ENCODE results near the gene HSD17B4.
"Not testable (repeated sequence)": the region's sequence is repeated elsewhere in the genome, so short reads cannot be mapped to it uniquely, and the experiment has no call there.

Gene HSD17B4

DNA sequence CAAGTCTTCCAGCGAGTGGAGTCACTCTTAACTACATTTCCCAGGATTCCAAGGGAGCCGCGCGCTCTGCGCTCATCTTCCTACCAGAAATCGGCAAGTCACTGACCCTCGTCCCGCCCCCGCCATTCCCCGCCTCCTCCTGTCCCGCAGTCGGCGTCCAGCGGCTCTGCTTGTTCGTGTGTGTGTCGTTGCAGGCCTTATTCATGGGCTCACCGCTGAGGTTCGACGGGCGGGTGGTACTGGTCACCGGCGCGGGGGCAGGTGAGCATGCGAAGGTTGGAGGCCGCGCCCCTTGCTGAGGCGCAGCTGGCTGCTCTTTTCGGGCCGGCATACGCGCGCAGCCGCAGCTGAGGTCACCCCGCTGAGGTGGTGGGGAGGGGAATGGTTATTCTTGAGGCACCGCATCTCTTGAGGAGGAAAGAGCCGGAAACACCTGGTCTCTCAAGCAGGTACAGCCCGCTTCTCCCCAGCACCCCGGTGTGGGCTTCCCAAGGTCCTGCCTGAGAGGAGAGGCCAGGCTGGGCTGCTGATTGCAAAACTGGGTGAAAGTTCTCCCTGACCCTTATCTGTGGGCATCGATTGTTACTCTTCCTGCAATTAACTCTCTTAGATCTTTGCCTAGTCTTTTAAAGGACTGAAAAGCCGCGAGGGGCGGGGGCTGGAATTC is at the start of gene HSD17B4:
HSD17B4 (plus strand) TSS at position 125 of the 667 bp plus-strand sequence; CDS start at position 204, 79 bp downstream.
- H3K4me3 ChIP-seq (ENCODE audit: low read length), result peak within 1 kb of the TSS; percentile 58
- H3K9me3 ChIP-seq (ENCODE audit: control insufficient read depth, low read length), result no peaks in the 10 kb centered on the region
- H3K27me3 ChIP-seq (ENCODE audit: control insufficient read depth, insufficient read depth, low read length), result no peaks in the 10 kb centered on the region
- H3K9ac ChIP-seq (ENCODE audit: low read length), result peak within 1 kb of the TSS; percentile 75
- no peaks in the 10 kb centered on the region for H3K36me3 ChIP-seq (ENCODE audit: control insufficient read depth, insufficient read depth, low read length)
- no peaks in the 10 kb centered on the region for H3K4me1 ChIP-seq (ENCODE audit: control insufficient read depth, insufficient read depth, low read length)

DNA sequence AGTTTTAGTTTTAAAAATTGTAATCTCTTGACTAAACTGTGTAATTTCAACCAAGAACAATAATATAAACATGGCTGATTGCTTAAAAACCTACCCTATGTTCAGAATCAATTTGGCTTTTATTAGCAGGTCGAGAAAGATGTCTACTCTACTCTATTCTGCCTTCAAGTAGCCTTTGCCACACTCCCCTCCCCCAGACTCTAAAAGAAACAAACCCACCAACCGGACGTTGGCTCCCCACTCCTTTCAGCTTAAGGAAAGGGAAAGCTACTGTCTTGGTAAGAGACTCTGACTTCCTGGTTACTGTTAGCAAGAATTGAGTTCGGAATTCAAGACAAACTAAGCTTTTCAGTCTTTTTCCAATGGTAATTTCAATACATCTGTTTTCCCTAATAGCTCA is 49.7 kb upstream of the HSD17B4 start:
- Histone ChIP-seq H3K4me1 (ENCODE audit: control insufficient read depth, insufficient read depth, low read length) (peaks cover 17% of the 10 kb centered on the region), H3K9ac (ENCODE audit: low read length) (no peak overlapping the region), H3K4me3 (ENCODE audit: low read length) (no peak overlapping the region), H3K27me3 (ENCODE audit: control insufficient read depth, insufficient read depth, low read length) (no peaks in the 10 kb centered on the region), H3K9me3 (ENCODE audit: control insufficient read depth, low read length) (no peaks in the 10 kb centered on the region), H3K36me3 (ENCODE audit: control insufficient read depth, insufficient read depth, low read length) (no peaks in the 10 kb centered on the region)

DNA sequence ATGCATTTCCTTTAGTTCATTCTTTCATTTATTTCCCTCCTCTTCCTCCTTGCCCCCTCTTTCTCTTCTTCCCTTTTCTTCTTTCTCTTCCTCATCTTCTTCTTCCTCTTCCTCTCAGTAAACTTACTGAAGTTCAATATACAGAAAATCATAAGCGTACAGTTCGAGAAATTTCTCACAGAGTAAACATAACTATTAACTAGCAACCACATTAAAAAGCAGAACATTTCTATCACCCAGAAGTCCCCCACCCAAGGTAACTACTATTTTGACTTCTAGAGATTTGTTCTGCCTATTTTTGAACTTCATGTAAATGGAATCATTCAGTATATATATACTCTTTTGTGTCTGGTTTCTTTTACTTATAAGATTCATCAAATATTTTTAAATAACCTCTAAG is 48.3 kb upstream of the HSD17B4 start:
- Histone ChIP-seq H3K4me1 (ENCODE audit: control insufficient read depth, insufficient read depth, low read length) (peaks cover 11% of the 10 kb centered on the region), H3K9ac (ENCODE audit: low read length) (no peak overlapping the region), H3K36me3 (ENCODE audit: control insufficient read depth, insufficient read depth, low read length) (no peaks in the 10 kb centered on the region)

GRCh38 chr5:119405419-119405818 is 46.9 kb upstream of the HSD17B4 start:
- H3K27me3 ChIP-seq (ENCODE audit: control insufficient read depth, insufficient read depth, low read length), result no peaks in the 10 kb centered on the region
- H3K9me3 ChIP-seq (ENCODE audit: control insufficient read depth, low read length), result no peaks in the 10 kb centered on the region
- H3K4me1 ChIP-seq (ENCODE audit: control insufficient read depth, insufficient read depth, low read length), result peaks cover under 1% of the 10 kb centered on the region
- H3K9ac ChIP-seq (ENCODE audit: low read length), result no peak overlapping the region
- no peaks in the 10 kb centered on the region for H3K36me3 ChIP-seq (ENCODE audit: control insufficient read depth, insufficient read depth, low read length)
- no peak overlapping the region for H3K4me3 ChIP-seq (ENCODE audit: low read length)

More for the DNA sequence above, 48.3 kb upstream of the HSD17B4 start:
- Histone ChIP-seq H3K27me3 (ENCODE audit: control insufficient read depth, insufficient read depth, low read length) (no peaks in the 10 kb centered on the region), H3K4me3 (ENCODE audit: low read length) (no peak overlapping the region), H3K9me3 (ENCODE audit: control insufficient read depth, low read length) (no peaks in the 10 kb centered on the region)

- Histone ChIP-seq H3K27me3 (ENCODE audit: control insufficient read depth, insufficient read depth, low read length) (no peaks in the 10 kb centered on the region), H3K36me3 (ENCODE audit: control insufficient read depth, insufficient read depth, low read length) (no peaks in the 10 kb centered on the region), H3K4me1 (ENCODE audit: control insufficient read depth, insufficient read depth, low read length) (peaks cover 11% of the 10 kb centered on the region)
These were observed 45.7 kb upstream of the HSD17B4 start for GRCh38 chr5:119406551-119407110.

GRCh38 chr5:119409235-119409815 is 43.0 kb upstream of the HSD17B4 start:
- Histone ChIP-seq H3K9me3 (ENCODE audit: control insufficient read depth, low read length) (no peaks in the 10 kb centered on the region), H3K27me3 (ENCODE audit: control insufficient read depth, insufficient read depth, low read length) (no peaks in the 10 kb centered on the region), H3K9ac (ENCODE audit: low read length) (no peak overlapping the region), H3K4me3 (ENCODE audit: low read length) (no peak overlapping the region), H3K36me3 (ENCODE audit: control insufficient read depth, insufficient read depth, low read length) (no peaks in the 10 kb centered on the region), H3K4me1 (ENCODE audit: control insufficient read depth, insufficient read depth, low read length) (peaks cover 24% of the 10 kb centered on the region)

More at GRCh38 chr5:119406551-119407110, 45.7 kb upstream of the HSD17B4 start:
- no peak overlapping the region for H3K4me3 ChIP-seq (ENCODE audit: low read length)
- H3K9me3 ChIP-seq (ENCODE audit: control insufficient read depth, low read length), result no peaks in the 10 kb centered on the region
- H3K9ac ChIP-seq (ENCODE audit: low read length), result no peak overlapping the region

DNA sequence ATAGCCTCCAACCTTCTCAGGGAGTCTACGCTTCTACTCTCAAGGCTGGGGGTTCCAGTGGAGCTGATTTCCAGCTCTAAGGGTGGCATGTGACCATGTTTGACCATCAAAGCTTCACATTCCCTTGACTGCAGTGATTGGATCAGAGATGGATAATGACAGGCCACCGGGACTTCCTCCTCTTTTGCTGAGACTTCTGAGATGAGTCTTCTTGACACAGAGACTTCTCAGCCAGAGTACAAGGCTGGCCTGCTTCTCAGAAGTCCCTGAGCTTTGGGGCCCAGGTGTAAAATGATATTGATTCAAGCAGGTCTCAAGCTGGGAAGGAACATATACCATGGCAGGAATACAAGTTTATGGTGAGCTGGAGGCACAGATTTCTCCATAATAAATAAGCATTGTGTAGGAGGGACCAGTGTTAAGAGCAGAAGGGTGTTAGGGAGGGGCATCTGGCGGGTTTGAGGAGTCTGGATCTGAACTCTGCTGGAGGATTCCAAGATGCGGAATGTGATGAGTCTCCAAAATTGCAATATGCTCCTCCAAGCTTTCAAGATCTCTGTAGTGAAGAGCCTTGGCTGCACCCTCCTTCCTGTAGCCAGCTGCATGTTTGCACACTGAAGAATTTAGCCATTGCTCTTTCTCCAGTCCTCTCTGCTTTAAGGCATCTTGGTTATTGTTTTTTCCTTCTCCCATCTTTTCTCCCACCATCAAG is 41.7 kb upstream of the HSD17B4 start:
- peaks cover 24% of the 10 kb centered on the region for H3K4me1 ChIP-seq (ENCODE audit: control insufficient read depth, insufficient read depth, low read length)
- H3K4me3 ChIP-seq (ENCODE audit: low read length), result no peak overlapping the region
- no peak overlapping the region for H3K9ac ChIP-seq (ENCODE audit: low read length)
- H3K27me3 ChIP-seq (ENCODE audit: control insufficient read depth, insufficient read depth, low read length), result no peaks in the 10 kb centered on the region
- no peaks in the 10 kb centered on the region for H3K9me3 ChIP-seq (ENCODE audit: control insufficient read depth, low read length)
- no peaks in the 10 kb centered on the region for H3K36me3 ChIP-seq (ENCODE audit: control insufficient read depth, insufficient read depth, low read length)

DNA sequence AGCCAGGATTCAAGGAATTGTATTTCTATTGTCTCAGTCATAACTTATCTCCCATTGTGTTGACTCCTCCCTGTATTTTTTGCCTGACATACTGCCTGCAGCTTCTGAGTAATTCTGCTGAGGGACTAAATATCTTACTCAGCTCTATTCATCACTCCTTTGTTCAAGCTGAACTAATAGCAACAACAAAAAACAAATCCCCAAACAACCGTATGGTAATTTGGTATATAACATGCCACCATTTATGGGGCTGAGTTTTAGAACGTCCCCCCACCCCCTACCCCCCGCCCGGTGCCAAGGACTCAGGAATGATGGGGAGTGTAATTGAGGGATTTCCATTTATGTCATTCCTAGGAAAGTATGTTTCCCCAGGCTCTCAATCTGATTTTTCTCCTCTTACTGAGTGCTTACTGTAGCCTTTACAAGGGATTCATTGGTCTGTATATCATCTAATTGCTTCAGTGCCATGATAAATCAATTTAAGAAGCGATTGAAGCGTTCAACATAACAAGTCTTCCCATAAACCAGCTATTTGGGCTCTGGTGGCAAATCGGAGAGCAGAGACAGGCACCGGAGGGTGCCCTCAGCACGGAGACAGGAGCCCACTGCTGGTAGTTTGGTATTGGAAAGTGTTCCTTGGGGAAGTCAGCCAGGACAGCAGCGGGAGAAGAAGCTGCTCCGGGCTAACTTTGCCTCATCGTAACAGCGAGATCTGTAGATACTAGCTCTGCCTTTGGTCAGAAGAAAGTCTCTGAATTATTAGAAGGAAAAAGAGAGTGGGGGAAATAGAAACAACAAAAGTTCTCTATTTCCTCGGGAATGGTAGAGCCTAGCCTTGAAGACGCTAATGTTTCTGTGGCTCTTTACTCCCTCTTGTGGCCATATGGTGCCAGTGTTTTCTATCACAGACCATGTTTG is 40.7 kb upstream of the HSD17B4 start:
- Histone ChIP-seq H3K36me3 (ENCODE audit: control insufficient read depth, insufficient read depth, low read length) (no peaks in the 10 kb centered on the region), H3K4me1 (ENCODE audit: control insufficient read depth, insufficient read depth, low read length) (peaks cover 24% of the 10 kb centered on the region), H3K4me3 (ENCODE audit: low read length) (peak overlapping the region; percentile 78), H3K27me3 (ENCODE audit: control insufficient read depth, insufficient read depth, low read length) (no peaks in the 10 kb centered on the region), H3K9me3 (ENCODE audit: control insufficient read depth, low read length) (no peaks in the 10 kb centered on the region), H3K9ac (ENCODE audit: low read length) (peak overlapping the region; percentile 88)

GRCh38 chr5:119412279-119413227 is 39.7 kb upstream of the HSD17B4 start:
- Histone ChIP-seq H3K9me3 (ENCODE audit: control insufficient read depth, low read length) (no peaks in the 10 kb centered on the region), H3K36me3 (ENCODE audit: control insufficient read depth, insufficient read depth, low read length) (no peaks in the 10 kb centered on the region), H3K4me1 (ENCODE audit: control insufficient read depth, insufficient read depth, low read length) (peaks cover 24% of the 10 kb centered on the region), H3K9ac (ENCODE audit: low read length) (peak overlapping the region; percentile 88), H3K4me3 (ENCODE audit: low read length) (peak overlapping the region; percentile 78), H3K27me3 (ENCODE audit: control insufficient read depth, insufficient read depth, low read length) (no peaks in the 10 kb centered on the region)

DNA sequence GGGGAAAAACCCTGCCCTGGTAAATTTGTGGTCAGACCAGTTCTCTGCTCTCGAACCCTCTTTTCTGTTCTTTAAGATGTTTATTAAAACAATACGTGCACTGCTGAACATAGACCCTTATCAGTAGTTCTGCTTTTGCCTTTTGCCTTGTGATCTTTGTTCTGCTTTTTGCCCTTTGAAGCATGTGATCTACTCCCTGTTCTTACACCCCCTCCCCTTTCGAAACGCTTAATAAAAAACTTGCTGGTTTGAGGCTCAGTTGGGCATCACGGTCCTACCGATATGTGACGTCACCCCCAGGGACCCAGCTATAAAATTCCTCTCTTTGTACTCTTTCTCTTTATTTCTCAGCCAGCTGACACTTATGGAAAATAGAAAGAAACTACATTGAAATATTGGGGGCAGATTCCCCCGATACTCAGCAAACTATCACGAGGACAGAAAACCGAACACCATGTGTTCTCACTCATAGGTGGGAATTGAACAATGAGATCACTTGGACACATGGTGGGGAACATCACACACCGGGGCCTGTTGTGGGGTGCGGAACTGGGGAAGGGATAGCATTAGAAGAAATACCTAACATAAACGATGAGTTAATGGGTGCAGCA is 38.1 kb upstream of the HSD17B4 start:
- not testable (repeated sequence) for H3K27me3 ChIP-seq (ENCODE audit: control insufficient read depth, insufficient read depth, low read length)
- H3K4me1 ChIP-seq (ENCODE audit: control insufficient read depth, insufficient read depth, low read length), result peaks cover 24% of the 10 kb centered on the region

More for the DNA sequence above, 38.1 kb upstream of the HSD17B4 start:
- H3K36me3 ChIP-seq (ENCODE audit: control insufficient read depth, insufficient read depth, low read length); H3K9ac ChIP-seq (ENCODE audit: low read length); H3K9me3 ChIP-seq (ENCODE audit: control insufficient read depth, low read length); H3K4me3 ChIP-seq (ENCODE audit: low read length): not testable (repeated sequence)

Data from mucosa of stomach (tissue), 1 donor.